Left lung (tissue), 10 donors: Measurements from ENCODE around the gene MYOZ1. TPM values are rescaled to one million over a fixed set of nuclear protein-coding genes. Genes with fewer than 3 reads are reported as not detected.
A peak's percentile ranks its signal among the peaks of the same experiment; 100 is the strongest.

ENCODE experiments used
- ATAC-seq: fragments of 200-7000 bp; cut with Tn5 transposase; one replicate; pipeline ENCODE4 v1.9.1; 2020; ENCODE audit warnings: moderate library complexity
- DNase-seq, 4 donors: peaks; one replicate each; pipeline ENCODE4 v3.0.0-alpha.2; 2013 to 2020
- H3K27ac ChIP-seq, 2 donors: fragments of 200-600 bp; sonication (generic) in 1 of 2; one replicate each; pipeline versions ENCODE4 v1.5.0 to v1.8.0; 2020 to 2021
- H3K27me3 ChIP-seq, 2 donors: fragments of 200-600 bp; sonication (generic) in 1 of 2; one replicate each; pipeline versions ENCODE4 v1.5.0 to v1.8.0; 2020 to 2021
- H3K36me3 ChIP-seq, 2 donors: fragments of 200-600 bp; sonication (generic) in 1 of 2; one replicate each; pipeline versions ENCODE4 v1.5.0 to v1.8.0; 2020 to 2021
- H3K4me1 ChIP-seq, 2 donors: fragments of 200-600 bp; one replicate each; pipeline ENCODE4 v1.8.0; 2021
- H3K4me3 ChIP-seq, 2 donors: fragments of 200-600 bp; sonication (generic) in 1 of 2; one replicate each; pipeline versions ENCODE4 v1.5.0 to v1.8.0; 2020 to 2021; ENCODE audit warnings: mild to moderate bottlenecking in 1 of 2
- H3K9me3 ChIP-seq, 2 donors: fragments of 200-600 bp; sonication (generic) in 1 of 2; one replicate each; pipeline versions ENCODE4 v1.5.0 to v1.8.0; 2020 to 2021
- intact Hi-C, 2 donors: fragments of 100-400 bp; cut with DNase I; formaldehyde crosslinking; loops; one replicate each; pipeline versions ENCODE4 v1.11.2 to v1.14.2; 2022
- polyA plus RNA-seq, 6 donors: library from polyadenylated mRNA; unstranded; fragments of 120-200 nt; gene quantifications; one replicate each; pipeline ENCODE4 v1.2.1, GENCODE V29; 2013; ENCODE audit not compliant: insufficient read length in 6 of 6
- total RNA-seq, 2 donors: library from RNA; stranded (reverse); fragmentation: NEBNext Ultra II Directional; extraction: Animal tissue kit (Norgen Biotek cat#: 25700); gene quantifications; one replicate each; pipeline ENCODE4 v1.2.1, GENCODE V29; 2021
- TF ChIP-seq, protein P1 (sequence below), 2 donors: fragments of 200-600 bp; sonication (generic) in 1 of 2; IDR thresholded peaks; one replicate each; pipeline versions ENCODE4 v1.5.0 to v1.8.0; 2021; ENCODE audit warnings: antibody characterized with exemption in 2 of 2
- donor health status: DM: no; HTN: yes; CAD: no.
- donor health status: DM: no; HTN: no; CAD: no.

The MYOZ1 gene
- total and polyA plus RNA-seq, 8 donors: 0.99 to 3.1 (median 2.7) TPM

DNA sequence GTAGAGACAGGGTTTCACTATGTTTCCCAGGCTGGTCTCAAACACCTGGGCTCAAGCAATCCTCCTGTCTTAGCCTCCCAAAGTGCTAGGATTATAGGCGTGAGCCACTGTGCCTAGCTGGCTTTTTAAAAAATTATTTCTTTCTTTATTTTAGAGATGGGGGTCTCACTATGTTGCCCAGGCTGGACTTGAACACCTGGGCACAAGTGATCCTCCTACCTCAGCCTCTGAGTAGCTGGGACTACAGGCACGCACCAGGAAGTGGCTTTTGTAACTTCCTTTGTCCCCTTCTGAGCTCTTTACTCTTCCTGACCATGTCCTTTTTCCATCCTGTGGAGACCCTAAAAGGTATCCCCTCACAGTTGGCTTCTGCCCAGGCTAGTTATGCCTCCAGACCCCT lies 2.1 kb upstream of the MYOZ1 start:
- peaks cover 0 to 9% of the 10 kb centered on the region in 2 donors for H3K27me3 ChIP-seq
- peaks cover 0 to 24% of the 10 kb centered on the region in 2 donors for H3K4me1 ChIP-seq
- no peaks in the 10 kb centered on the region for H3K36me3 ChIP-seq
- no peak for ATAC-seq
- TF ChIP-seq, protein P1, sequence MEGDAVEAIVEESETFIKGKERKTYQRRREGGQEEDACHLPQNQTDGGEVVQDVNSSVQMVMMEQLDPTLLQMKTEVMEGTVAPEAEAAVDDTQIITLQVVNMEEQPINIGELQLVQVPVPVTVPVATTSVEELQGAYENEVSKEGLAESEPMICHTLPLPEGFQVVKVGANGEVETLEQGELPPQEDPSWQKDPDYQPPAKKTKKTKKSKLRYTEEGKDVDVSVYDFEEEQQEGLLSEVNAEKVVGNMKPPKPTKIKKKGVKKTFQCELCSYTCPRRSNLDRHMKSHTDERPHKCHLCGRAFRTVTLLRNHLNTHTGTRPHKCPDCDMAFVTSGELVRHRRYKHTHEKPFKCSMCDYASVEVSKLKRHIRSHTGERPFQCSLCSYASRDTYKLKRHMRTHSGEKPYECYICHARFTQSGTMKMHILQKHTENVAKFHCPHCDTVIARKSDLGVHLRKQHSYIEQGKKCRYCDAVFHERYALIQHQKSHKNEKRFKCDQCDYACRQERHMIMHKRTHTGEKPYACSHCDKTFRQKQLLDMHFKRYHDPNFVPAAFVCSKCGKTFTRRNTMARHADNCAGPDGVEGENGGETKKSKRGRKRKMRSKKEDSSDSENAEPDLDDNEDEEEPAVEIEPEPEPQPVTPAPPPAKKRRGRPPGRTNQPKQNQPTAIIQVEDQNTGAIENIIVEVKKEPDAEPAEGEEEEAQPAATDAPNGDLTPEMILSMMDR (IDR thresholded peaks at IDR 0.05): no peak
- no peak for DNase-seq
- H3K27ac ChIP-seq: no peak overlapping the region
- no peaks in the 10 kb centered on the region for H3K9me3 ChIP-seq
- H3K4me3 ChIP-seq: no peak overlapping the region
- intact Hi-C loops: loop anchor here in 1 of 2 donors (10.0 kb wide), 1 partner anchor 109 kb away; no protein-coding TSS in a partner anchor

DNA sequence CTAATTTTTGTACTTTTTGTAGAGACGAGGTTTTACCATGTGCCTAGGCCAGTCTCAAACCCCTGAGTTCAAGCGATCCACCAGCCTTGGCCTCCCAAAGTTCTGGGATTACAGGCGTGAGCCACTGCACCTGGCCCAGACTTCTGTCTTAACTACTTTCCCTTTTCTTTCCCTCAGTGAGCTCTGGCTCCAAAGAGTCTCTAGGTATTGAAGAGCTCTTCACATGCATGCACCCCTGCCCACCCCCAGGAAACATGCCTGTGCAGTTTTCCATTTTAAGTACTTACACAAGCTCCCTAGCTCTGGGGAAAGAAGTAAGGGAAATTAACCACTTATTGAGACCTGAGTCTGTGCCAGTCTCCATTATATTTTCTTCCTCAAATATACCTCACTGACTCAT lies 2.0 kb downstream of the MYOZ1 start:
- Histone ChIP-seq H3K36me3 (no peaks in the 10 kb centered on the region), H3K4me1 (peaks cover 0 to 7% of the 10 kb centered on the region in 2 donors), H3K27me3 (no peaks in the 10 kb centered on the region), H3K4me3 (no peak overlapping the region), H3K9me3 (no peaks in the 10 kb centered on the region), H3K27ac (no peak overlapping the region)
- intact Hi-C loops: no loop called here
- DNase-seq (peak in 1 of 4 donors; percentile 44), ATAC-seq (peak; percentile 73)
- TF ChIP-seq, protein P1 (IDR thresholded peaks at IDR 0.05): no peak

DNA sequence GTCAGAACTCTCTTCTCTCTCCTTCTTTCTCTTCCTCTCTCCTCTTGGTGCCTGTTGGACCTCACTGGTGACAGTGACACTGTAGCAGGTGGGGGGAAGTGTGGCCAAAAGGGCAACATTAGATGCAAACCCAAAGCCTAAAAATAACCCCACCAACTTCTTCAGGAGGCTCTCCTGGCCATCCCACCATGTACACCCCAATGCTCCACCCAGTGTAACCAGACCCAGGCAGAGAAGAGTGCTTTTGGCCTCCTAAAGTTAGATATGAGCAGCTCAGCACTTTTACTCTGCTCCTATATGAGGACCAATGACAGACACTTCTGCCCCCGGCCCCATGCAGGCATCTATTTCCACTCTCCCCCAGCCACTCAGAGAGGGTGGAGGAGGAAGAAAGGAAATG lies 5.5 kb downstream of the MYOZ1 start:
- H3K36me3 ChIP-seq: no peaks in the 10 kb centered on the region
- no peaks in the 10 kb centered on the region for H3K4me1 ChIP-seq
- no peak overlapping the region for H3K4me3 ChIP-seq
- no peaks in the 10 kb centered on the region for H3K27me3 ChIP-seq
- TF ChIP-seq, protein P1 (IDR thresholded peaks at IDR 0.05): no peak
- no peaks in the 10 kb centered on the region for H3K9me3 ChIP-seq
- ATAC-seq (no peak), DNase-seq (no peak)
- no peak overlapping the region for H3K27ac ChIP-seq
- intact Hi-C loops: no loop called here

DNA sequence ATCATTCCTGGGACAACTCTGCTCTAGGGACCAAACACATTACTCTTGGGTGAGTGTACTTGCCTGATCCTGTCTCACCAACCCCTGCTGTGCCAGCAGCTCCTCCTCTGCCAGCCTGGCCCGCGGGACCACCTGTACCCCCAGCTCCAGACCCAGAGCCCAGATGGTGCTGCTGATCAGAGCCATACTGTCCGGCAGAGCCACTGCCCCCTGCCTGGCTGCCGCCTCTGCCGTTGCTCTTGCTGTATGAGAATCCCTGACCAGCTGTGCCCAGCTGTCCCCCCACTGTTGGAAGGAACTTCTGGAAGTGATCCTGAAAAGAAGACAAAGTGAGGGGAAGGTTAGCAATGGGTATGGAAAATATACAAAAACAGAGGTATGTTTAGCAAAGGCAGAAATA lies 6.9 kb downstream of the MYOZ1 start:
- intact Hi-C loops: no loop called here
- H3K9me3 ChIP-seq: no peaks in the 10 kb centered on the region

DNA sequence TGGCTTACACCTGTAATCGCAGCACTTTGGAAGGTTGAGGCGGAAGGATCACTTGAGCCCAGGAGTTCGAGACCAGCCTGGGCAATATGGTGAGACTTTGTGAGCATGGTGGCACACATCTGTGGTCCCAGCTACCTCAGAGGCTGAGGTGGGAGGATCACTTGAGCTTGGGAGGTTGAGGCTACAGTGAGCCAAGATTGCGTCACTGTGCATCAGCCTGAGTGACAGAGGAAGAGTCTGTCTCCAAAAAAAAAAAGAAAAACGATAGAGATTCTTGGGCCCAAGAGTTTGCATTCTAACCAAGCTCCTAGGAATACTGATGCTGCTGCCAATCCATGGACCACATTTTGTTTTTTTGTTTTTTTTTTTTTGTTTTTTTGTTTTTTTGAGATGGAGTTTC lies 12.1 kb downstream of the MYOZ1 start:
- no peak overlapping the region for H3K27ac ChIP-seq
- H3K4me1 ChIP-seq: peaks cover 10 to 11% of the 10 kb centered on the region in 2 donors
- TF ChIP-seq, protein P1 (IDR thresholded peaks at IDR 0.05): no peak
- no peaks in the 10 kb centered on the region for H3K9me3 ChIP-seq
- H3K27me3 ChIP-seq: no peaks in the 10 kb centered on the region
- no peaks in the 10 kb centered on the region for H3K36me3 ChIP-seq
- DNase-seq (no peak), ATAC-seq (no peak)
- H3K4me3 ChIP-seq: no peak overlapping the region
- intact Hi-C loops: no loop called here

More for the DNA sequence above, 6.9 kb downstream of the MYOZ1 start:
- peak in 1 of 4 donors; percentile 72 for DNase-seq
- Histone ChIP-seq H3K27ac (no peak overlapping the region), H3K4me3 (no peak overlapping the region), H3K36me3 (no peaks in the 10 kb centered on the region), H3K27me3 (no peaks in the 10 kb centered on the region), H3K4me1 (no peaks in the 10 kb centered on the region)
- ATAC-seq: no peak
- TF ChIP-seq, protein P1 (IDR thresholded peaks at IDR 0.05): no peak
